Measurements from ENCODE around the gene PDPK1.

The PDPK1 gene

GRCh38 chr16:2518823-2519710 lies 18.8 kb upstream of the PDPK1 start:
- H3K4me1 Mint-ChIP-seq = peaks cover 34% of the 10 kb centered on the region
- H3K4me3 Mint-ChIP-seq = peak overlapping the region; percentile 79 to 85 (median 82)
- H3K27ac Mint-ChIP-seq = peak overlapping the region; percentile 85 to 96 (median 89)
- peaks cover 12% of the 10 kb centered on the region for H3K36me3 Mint-ChIP-seq (ENCODE audit: low read depth)
- no peaks in the 10 kb centered on the region for H3K9me3 Mint-ChIP-seq
- TF ChIP-seq CTCF (IDR thresholded peaks at IDR 0.05; ENCODE audit: unreplicated experiment in 3 of 3) = no peak
- peaks cover 8% of the 10 kb centered on the region for H3K27me3 Mint-ChIP-seq (ENCODE audit: low read depth)

GRCh38 chr16:2519711-2520080 lies 18.1 kb upstream of the PDPK1 start:
- Mint-ChIP-seq H3K36me3 (ENCODE audit: low read depth) (peaks cover 18% of the 10 kb centered on the region), H3K4me1 (peaks cover 34% of the 10 kb centered on the region), H3K27me3 (ENCODE audit: low read depth) (peaks cover 8% of the 10 kb centered on the region), H3K4me3 (peak overlapping the region; percentile 79 to 85 (median 82)), H3K9me3 (no peaks in the 10 kb centered on the region), H3K27ac (peak overlapping the region; percentile 85 to 96 (median 89))
- TF ChIP-seq CTCF (IDR thresholded peaks at IDR 0.05; ENCODE audit: unreplicated experiment in 3 of 3) = no peak

GRCh38 chr16:2520097-2520783 lies 17.6 kb upstream of the PDPK1 start, which contains the start of gene AMDHD2:
TSS of gene AMDHD2 (plus strand) at chr16:2520371. CDS start at chr16:2520459, 88 bp downstream.
- H3K27me3 Mint-ChIP-seq (ENCODE audit: low read depth) = peaks cover 8% of the 10 kb centered on the region
- peaks cover 32% of the 10 kb centered on the region for H3K4me1 Mint-ChIP-seq
- no peaks in the 10 kb centered on the region for H3K9me3 Mint-ChIP-seq
- H3K27ac Mint-ChIP-seq = peak within 1 kb of the TSS; percentile 85 to 96 (median 89)
- TF ChIP-seq CTCF (IDR thresholded peaks at IDR 0.05; ENCODE audit: unreplicated experiment in 3 of 3) = no peak
- H3K36me3 Mint-ChIP-seq (ENCODE audit: low read depth) = peaks cover 21% of the 10 kb centered on the region
- H3K4me3 Mint-ChIP-seq = peak within 1 kb of the TSS; percentile 87 to 91 (median 90)

GRCh38 chr16:2520784-2521531 lies 16.9 kb upstream of the PDPK1 start:
- Mint-ChIP-seq H3K9me3 (no peaks in the 10 kb centered on the region), H3K4me1 (peaks cover 25% of the 10 kb centered on the region), H3K27me3 (ENCODE audit: low read depth) (peaks cover 8% of the 10 kb centered on the region), H3K36me3 (ENCODE audit: low read depth) (peaks cover 21% of the 10 kb centered on the region), H3K27ac (peak overlapping the region in 2 of 3 experiments; percentile 76 to 85), H3K4me3 (peak overlapping the region; percentile 87 to 91 (median 90))
- TF ChIP-seq CTCF (IDR thresholded peaks at IDR 0.05; ENCODE audit: unreplicated experiment in 3 of 3) = no peak

GRCh38 chr16:2523801-2524231 lies 14.0 kb upstream of the PDPK1 start:
- peak overlapping the region; percentile 41 to 51 (median 44) for H3K4me3 Mint-ChIP-seq
- TF ChIP-seq CTCF (IDR thresholded peaks at IDR 0.05; ENCODE audit: unreplicated experiment in 3 of 3) = no peak
- peaks cover 8% of the 10 kb centered on the region for H3K4me1 Mint-ChIP-seq
- peaks cover 5% of the 10 kb centered on the region for H3K27me3 Mint-ChIP-seq (ENCODE audit: low read depth)
- H3K36me3 Mint-ChIP-seq (ENCODE audit: low read depth) = peaks cover 16% of the 10 kb centered on the region
- H3K9me3 Mint-ChIP-seq = no peaks in the 10 kb centered on the region
- H3K27ac Mint-ChIP-seq = peak overlapping the region in 1 of 3 experiments; percentile 53

All from nephron (organoid).